Measurements from ENCODE around the gene DNER.
A peak's percentile ranks its signal among the peaks of the same experiment; 100 is the strongest.

Gene DNER

DNA sequence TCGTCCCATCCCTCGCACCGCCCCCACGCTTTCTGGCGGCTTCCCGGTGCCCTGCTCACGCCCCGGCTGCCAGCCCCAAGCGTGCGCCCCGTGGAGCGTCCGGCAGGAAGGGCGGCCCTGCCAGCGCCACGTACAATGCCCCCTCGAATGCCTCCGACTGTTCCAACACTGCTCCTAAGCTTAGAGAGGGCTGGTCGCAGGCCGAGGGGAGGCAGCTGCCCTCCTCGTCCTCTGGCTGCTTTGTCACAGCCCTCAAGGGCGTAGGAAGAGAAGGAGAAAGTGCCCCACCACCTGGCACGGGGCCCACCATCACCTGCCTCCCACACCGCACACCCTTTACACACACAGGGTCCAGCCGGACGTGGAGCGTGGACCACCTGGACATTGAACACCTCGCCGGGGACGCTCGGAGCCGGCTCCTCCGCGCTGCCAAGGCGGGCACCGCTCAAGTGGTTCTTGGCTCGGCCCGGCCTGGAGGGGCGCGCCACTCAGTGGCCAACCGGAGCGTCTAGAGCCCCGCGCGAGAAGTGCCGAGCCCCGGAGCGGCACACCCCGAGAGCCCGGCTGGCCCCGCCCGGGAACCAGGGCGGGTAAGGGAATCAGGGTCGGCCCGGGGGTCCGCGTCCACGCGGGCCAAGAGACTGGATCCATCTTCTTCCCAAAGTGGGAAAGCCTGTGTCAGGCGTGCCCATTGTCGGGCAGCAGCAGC is 830 bp downstream of the DNER start:
- Histone ChIP-seq H3K27me3 (ENCODE audit: insufficient read depth, low read length, poor library complexity, severe bottlenecking) (no peaks in the 10 kb centered on the region), H3K9me3 (ENCODE audit: insufficient read depth, low read depth, low read length) (no peaks in the 10 kb centered on the region), H3K36me3 (ENCODE audit: insufficient read depth, low read length) (no peaks in the 10 kb centered on the region), H3K4me1 (ENCODE audit: insufficient read depth, low read length, poor library complexity, severe bottlenecking) (no peaks in the 10 kb centered on the region), H3F3A (ENCODE audit: low read depth) (no peaks in the 10 kb centered on the region), H3K4me2 (ENCODE audit: low read depth, low read length, poor library complexity, severe bottlenecking) (no peak overlapping the region), H3K79me2 (ENCODE audit: insufficient read depth, low read length) (no peaks in the 10 kb centered on the region), H3K4me3 (ENCODE audit: low read length, poor library complexity, severe bottlenecking) (no peak overlapping the region), H3K9me2 (replicated peaks; ENCODE audit: low read depth, low read length) (no peaks in the 10 kb centered on the region), H2AFZ (ENCODE audit: low read length) (no peak overlapping the region), H4K20me1 (ENCODE audit: insufficient read depth, low read length, poor library complexity, severe bottlenecking) (no peaks in the 10 kb centered on the region), H3K9ac (ENCODE audit: low read depth, low read length, poor library complexity, severe bottlenecking) (no peak overlapping the region)
- TF ChIP-seq, protein P1, sequence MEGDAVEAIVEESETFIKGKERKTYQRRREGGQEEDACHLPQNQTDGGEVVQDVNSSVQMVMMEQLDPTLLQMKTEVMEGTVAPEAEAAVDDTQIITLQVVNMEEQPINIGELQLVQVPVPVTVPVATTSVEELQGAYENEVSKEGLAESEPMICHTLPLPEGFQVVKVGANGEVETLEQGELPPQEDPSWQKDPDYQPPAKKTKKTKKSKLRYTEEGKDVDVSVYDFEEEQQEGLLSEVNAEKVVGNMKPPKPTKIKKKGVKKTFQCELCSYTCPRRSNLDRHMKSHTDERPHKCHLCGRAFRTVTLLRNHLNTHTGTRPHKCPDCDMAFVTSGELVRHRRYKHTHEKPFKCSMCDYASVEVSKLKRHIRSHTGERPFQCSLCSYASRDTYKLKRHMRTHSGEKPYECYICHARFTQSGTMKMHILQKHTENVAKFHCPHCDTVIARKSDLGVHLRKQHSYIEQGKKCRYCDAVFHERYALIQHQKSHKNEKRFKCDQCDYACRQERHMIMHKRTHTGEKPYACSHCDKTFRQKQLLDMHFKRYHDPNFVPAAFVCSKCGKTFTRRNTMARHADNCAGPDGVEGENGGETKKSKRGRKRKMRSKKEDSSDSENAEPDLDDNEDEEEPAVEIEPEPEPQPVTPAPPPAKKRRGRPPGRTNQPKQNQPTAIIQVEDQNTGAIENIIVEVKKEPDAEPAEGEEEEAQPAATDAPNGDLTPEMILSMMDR (conservative IDR thresholded peaks at IDR 0.05; ENCODE audit: low read length), result no peak
- TF ChIP-seq EZH2phosphoT487 (IDR thresholded peaks at IDR 0.05; ENCODE audit: borderline replicate concordance), result no peak

- Histone ChIP-seq H3K9me3 (ENCODE audit: insufficient read depth, low read depth, low read length) (no peaks in the 10 kb centered on the region), H3K79me2 (ENCODE audit: insufficient read depth, low read length) (no peaks in the 10 kb centered on the region), H3F3A (ENCODE audit: low read depth) (no peaks in the 10 kb centered on the region), H3K4me1 (ENCODE audit: insufficient read depth, low read length, poor library complexity, severe bottlenecking) (no peaks in the 10 kb centered on the region), H3K27me3 (ENCODE audit: insufficient read depth, low read length, poor library complexity, severe bottlenecking) (no peaks in the 10 kb centered on the region), H2AFZ (ENCODE audit: low read length) (no peak overlapping the region), H3K4me3 (ENCODE audit: low read length, poor library complexity, severe bottlenecking) (no peak overlapping the region), H3K36me3 (ENCODE audit: insufficient read depth, low read length) (no peaks in the 10 kb centered on the region), H3K4me2 (ENCODE audit: low read depth, low read length, poor library complexity, severe bottlenecking) (no peak overlapping the region), H4K20me1 (ENCODE audit: insufficient read depth, low read length, poor library complexity, severe bottlenecking) (no peaks in the 10 kb centered on the region), H3K9me2 (replicated peaks; ENCODE audit: low read depth, low read length) (no peaks in the 10 kb centered on the region), H3K9ac (ENCODE audit: low read depth, low read length, poor library complexity, severe bottlenecking) (no peak overlapping the region)
- TF ChIP-seq, protein P1 (conservative IDR thresholded peaks at IDR 0.05; ENCODE audit: low read length), result peak; percentile 43
- TF ChIP-seq EZH2phosphoT487 (IDR thresholded peaks at IDR 0.05; ENCODE audit: borderline replicate concordance), result no peak
Observed at GRCh38 chr2:229712136-229712535, 2.2 kb downstream of the DNER start.

- H3K9me3 ChIP-seq (ENCODE audit: insufficient read depth, low read depth, low read length), result no peaks in the 10 kb centered on the region
- no peak overlapping the region for H3K4me2 ChIP-seq (ENCODE audit: low read depth, low read length, poor library complexity, severe bottlenecking)
- no peak for TF ChIP-seq EZH2phosphoT487 (IDR thresholded peaks at IDR 0.05; ENCODE audit: borderline replicate concordance)
- TF ChIP-seq, protein P1 (conservative IDR thresholded peaks at IDR 0.05; ENCODE audit: low read length), result no peak
- H3K9ac ChIP-seq (ENCODE audit: low read depth, low read length, poor library complexity, severe bottlenecking), result no peak overlapping the region
- no peaks in the 10 kb centered on the region for H3K79me2 ChIP-seq (ENCODE audit: insufficient read depth, low read length)
- no peaks in the 10 kb centered on the region for H3K4me1 ChIP-seq (ENCODE audit: insufficient read depth, low read length, poor library complexity, severe bottlenecking)
- H3K36me3 ChIP-seq (ENCODE audit: insufficient read depth, low read length), result no peaks in the 10 kb centered on the region
- no peak overlapping the region for H2AFZ ChIP-seq (ENCODE audit: low read length)
- H3K9me2 ChIP-seq (replicated peaks; ENCODE audit: low read depth, low read length), result no peaks in the 10 kb centered on the region
- no peak overlapping the region for H3K4me3 ChIP-seq (ENCODE audit: low read length, poor library complexity, severe bottlenecking)
- no peaks in the 10 kb centered on the region for H4K20me1 ChIP-seq (ENCODE audit: insufficient read depth, low read length, poor library complexity, severe bottlenecking)
- H3K27me3 ChIP-seq (ENCODE audit: insufficient read depth, low read length, poor library complexity, severe bottlenecking), result no peaks in the 10 kb centered on the region
- H3F3A ChIP-seq (ENCODE audit: low read depth), result no peaks in the 10 kb centered on the region
Observed at GRCh38 chr2:229708335-229708734, 6.0 kb downstream of the DNER start.

Measured in Loucy (cell line).